NT2/D1 (cell line): ENCODE measurements around the gene KCNK15.

Experiments used
- YY1 ChIP-seq: IDR thresholded peaks from 2 replicates; pipeline ENCODE4 v1.6.1; 2011; ENCODE audit not compliant: insufficient read length, insufficient read depth
- ZNF274 ChIP-seq: IDR thresholded peaks from 2 replicates; pipeline ENCODE4 v1.6.1; 2011; ENCODE audit warnings: mild to moderate bottlenecking, low read depth, low read length

GRCh38 chr20:44762466-44763140, 16.9 kb downstream of the KCNK15 start:
- TF ChIP-seq ZNF274, result no peak
- no peak for TF ChIP-seq YY1
